Measurements from ENCODE around the gene PLA2G12A. TPM values are rescaled to one million over a fixed set of nuclear protein-coding genes. Genes with fewer than 3 reads are reported as not detected.
"Not testable (repeated sequence)": the region's sequence is repeated elsewhere in the genome, so short reads cannot be mapped to it uniquely, and the experiment has no call there.

Gene PLA2G12A
- polyA plus RNA-seq, 1 donor, result 33.0 TPM

- DNase-seq, result no peak
Measured at GRCh38 chr4:109683621-109684253, 46.1 kb downstream of the PLA2G12A start.

- no peak for DNase-seq
Measured at GRCh38 chr4:109682875-109683274, 47.0 kb downstream of the PLA2G12A start.

GRCh38 chr4:109678925-109679324 is 50.9 kb downstream of the PLA2G12A start:
- DNase-seq, result not testable (repeated sequence)

- DNase-seq, result not testable (repeated sequence)
Measured at GRCh38 chr4:109678472-109678871, 51.4 kb downstream of the PLA2G12A start.

GRCh38 chr4:109676886-109677285 is 53.0 kb downstream of the PLA2G12A start:
- no peak for DNase-seq

- no peak for DNase-seq
Measured at GRCh38 chr4:109675843-109676242, 54.0 kb downstream of the PLA2G12A start.

- DNase-seq, result no peak
Measured at GRCh38 chr4:109675181-109675580, 54.7 kb downstream of the PLA2G12A start.

GRCh38 chr4:109673303-109673702 is 56.6 kb downstream of the PLA2G12A start:
- no peak for DNase-seq

GRCh38 chr4:109672169-109672930 is 57.5 kb downstream of the PLA2G12A start:
- DNase-seq, result no peak

GRCh38 chr4:109671350-109671749 is 58.5 kb downstream of the PLA2G12A start:
- DNase-seq, result no peak

GRCh38 chr4:109665783-109666485 is 63.9 kb downstream of the PLA2G12A start:
- DNase-seq, result no peak

GRCh38 chr4:109662771-109663170 is 67.1 kb downstream of the PLA2G12A start:
- no peak for DNase-seq

GRCh38 chr4:109662116-109662515 is 67.8 kb downstream of the PLA2G12A start:
- no peak for DNase-seq

Other genes starting within 250 kb of the PLA2G12A start
- 10.7 TPM for gene MCUB, start 169.8 kb downstream of the PLA2G12A start, polyA plus RNA-seq (ENCODE audit: insufficient read length)
- gene CASP6, start 26.6 kb downstream of the PLA2G12A start, polyA plus RNA-seq (ENCODE audit: insufficient read length), result 40.9 TPM
- 105 TPM for gene CFI, start 71.9 kb upstream of the PLA2G12A start, polyA plus RNA-seq (ENCODE audit: insufficient read length)
- gene GAR1, start 85.7 kb upstream of the PLA2G12A start, polyA plus RNA-seq (ENCODE audit: insufficient read length), result 40.1 TPM
- 1.4 TPM for gene RRH, start 97.9 kb upstream of the PLA2G12A start, polyA plus RNA-seq (ENCODE audit: insufficient read length)
- 1.4 TPM for gene LRIT3, start 118.0 kb upstream of the PLA2G12A start, polyA plus RNA-seq (ENCODE audit: insufficient read length)
- gene EGF, start 182.8 kb upstream of the PLA2G12A start, polyA plus RNA-seq (ENCODE audit: insufficient read length), result 3.6 TPM